ENCODE data around the gene ABHD12B. TPM values are rescaled to one million over a fixed set of nuclear protein-coding genes. Genes with fewer than 3 reads are reported as not detected.

The ABHD12B gene
- total and polyA plus RNA-seq, 5 experiments from 2014 or later: not detected

DNA sequence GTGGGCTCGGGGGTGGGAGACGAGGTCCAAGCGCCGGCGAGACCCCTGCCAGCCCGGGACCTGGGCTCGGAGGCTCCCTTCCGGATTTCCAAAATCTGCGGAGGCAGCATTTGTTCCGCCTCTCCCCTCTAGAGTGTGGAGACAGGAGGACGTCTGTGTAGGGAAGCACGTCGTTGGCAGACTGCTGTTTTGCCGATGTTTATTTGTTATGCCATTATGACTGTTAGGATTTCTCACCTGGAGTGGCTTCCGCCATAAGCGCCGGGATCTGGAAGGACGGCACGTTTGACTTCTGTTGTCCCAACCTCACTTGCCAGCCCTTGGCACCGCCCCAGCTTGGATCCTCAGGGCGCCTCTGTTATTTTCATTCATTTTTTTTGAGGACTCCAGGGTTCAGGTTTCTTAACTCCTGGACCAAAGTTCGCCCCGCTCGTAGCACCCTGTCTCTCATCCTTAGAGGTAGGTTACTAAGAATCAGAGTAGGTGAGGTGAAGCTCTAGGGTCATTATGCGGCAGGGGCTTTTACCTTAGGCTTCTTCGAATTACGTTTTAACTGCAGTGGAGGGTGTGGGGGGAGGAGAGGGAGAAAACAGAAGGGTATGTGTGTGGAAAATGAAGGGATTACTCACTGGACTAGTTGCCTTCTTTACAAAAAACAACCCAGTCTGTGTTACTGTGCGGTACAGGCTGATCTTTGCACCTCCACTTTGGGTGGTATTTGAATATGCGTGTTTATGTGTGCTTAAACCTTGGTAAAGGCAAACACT is 73.0 kb downstream of the ABHD12B start:
- H3K36me3 Mint-ChIP-seq: peaks cover 0 to 12% (median 3%) of the 10 kb centered on the region in 3 donors
- peak overlapping the region; percentile 79 to 90 (median 88) for H3K4me3 Mint-ChIP-seq
- peaks cover 21 to 34% (median 29%) of the 10 kb centered on the region in 5 donors for H3K27me3 Mint-ChIP-seq
- DNase-seq (peak in 2 of 10 donors; percentile 2 to 6), ATAC-seq (peak; percentile 47 to 48)
- peak overlapping the region in 7 of 10 donors; percentile 11 to 79 (median 60) for H3K27ac Mint-ChIP-seq
- H3K9me3 Mint-ChIP-seq: peaks cover 0 to 5% (median 0%) of the 10 kb centered on the region in 9 donors
- POLR2A ChIA-PET: interaction anchor here (0.7 kb wide), 1 partner anchor 149 kb away, joined by 3 read pairs; no protein-coding TSS in a partner anchor
- H3K4me1 Mint-ChIP-seq: peaks cover 6 to 16% (median 14%) of the 10 kb centered on the region in 4 donors

- DNase-seq (no peak), ATAC-seq (no peak)
- peaks cover 0 to 5% (median 0%) of the 10 kb centered on the region in 9 donors for H3K9me3 Mint-ChIP-seq
- H3K27me3 Mint-ChIP-seq: peaks cover 14 to 26% (median 19%) of the 10 kb centered on the region in 5 donors
- no peak overlapping the region for H3K27ac Mint-ChIP-seq
- no peak overlapping the region for H3K4me3 Mint-ChIP-seq
- peaks cover 0 to 6% (median 3%) of the 10 kb centered on the region in 3 donors for H3K36me3 Mint-ChIP-seq
- POLR2A ChIA-PET: no interaction called here
- peaks cover 6 to 16% (median 14%) of the 10 kb centered on the region in 4 donors for H3K4me1 Mint-ChIP-seq
Observed at GRCh38 chr14:50946234-50946935, 74.5 kb downstream of the ABHD12B start.

GRCh38 chr14:50947446-50947845 is 75.6 kb downstream of the ABHD12B start:
- DNase-seq: no peak

GRCh38 chr14:50948205-50948604 is 76.4 kb downstream of the ABHD12B start:
- peaks cover 5 to 16% (median 10%) of the 10 kb centered on the region in 5 donors for H3K27me3 Mint-ChIP-seq
- no peak overlapping the region for H3K27ac Mint-ChIP-seq
- peaks cover 4 to 13% (median 12%) of the 10 kb centered on the region in 4 donors for H3K4me1 Mint-ChIP-seq
- DNase-seq (no peak), ATAC-seq (no peak)
- POLR2A ChIA-PET: no interaction called here
- H3K4me3 Mint-ChIP-seq: no peak overlapping the region
- peaks cover 0 to 4% (median 0%) of the 10 kb centered on the region in 9 donors for H3K9me3 Mint-ChIP-seq
- H3K36me3 Mint-ChIP-seq: peaks cover 0 to under 1% (median 0%) of the 10 kb centered on the region in 3 donors

More at GRCh38 chr14:50947446-50947845, 75.6 kb downstream of the ABHD12B start:
- POLR2A ChIA-PET: no interaction called here
- Mint-ChIP-seq H3K4me3 (no peak overlapping the region), H3K36me3 (peaks cover 0 to 3% (median 0%) of the 10 kb centered on the region in 3 donors), H3K9me3 (peaks cover 0 to 4% (median 0%) of the 10 kb centered on the region in 9 donors), H3K27me3 (peaks cover 10 to 22% (median 13%) of the 10 kb centered on the region in 5 donors), H3K27ac (no peak overlapping the region), H3K4me1 (peaks cover 6 to 16% (median 14%) of the 10 kb centered on the region in 4 donors)
- no peak for ATAC-seq

DNA sequence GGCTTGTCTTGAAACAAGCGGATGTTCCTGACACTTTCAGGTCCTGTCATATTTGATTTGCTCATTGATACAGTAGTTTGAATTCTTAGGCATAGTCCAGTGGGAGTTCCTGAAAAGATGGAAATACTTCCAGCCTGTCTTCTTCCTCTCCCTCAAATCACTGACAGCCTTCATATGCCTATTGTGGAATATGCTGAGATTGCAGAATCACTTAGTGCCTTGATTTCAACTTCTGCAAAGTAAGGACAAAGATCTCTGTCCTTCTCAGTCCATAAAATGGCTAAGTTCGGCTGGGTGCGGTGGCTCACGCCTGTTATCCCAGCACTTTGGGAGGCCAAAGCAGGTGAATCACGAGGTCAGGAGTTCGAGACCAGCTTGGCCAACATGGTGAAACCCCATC is 79.2 kb downstream of the ABHD12B start:
- no peak overlapping the region for H3K27ac Mint-ChIP-seq

GRCh38 chr14:50953502-50953901 is 81.6 kb downstream of the ABHD12B start:
- H3K36me3 Mint-ChIP-seq: no peaks in the 10 kb centered on the region
- H3K9me3 Mint-ChIP-seq: peaks cover 0 to 2% (median 0%) of the 10 kb centered on the region in 9 donors
- DNase-seq (no peak), ATAC-seq (no peak)
- POLR2A ChIA-PET: no interaction called here
- no peaks in the 10 kb centered on the region for H3K4me1 Mint-ChIP-seq
- peaks cover 0 to 1% (median 0%) of the 10 kb centered on the region in 5 donors for H3K27me3 Mint-ChIP-seq
- no peak overlapping the region for H3K4me3 Mint-ChIP-seq
- H3K27ac Mint-ChIP-seq: no peak overlapping the region

More for the DNA sequence above, 79.2 kb downstream of the ABHD12B start:
- H3K27me3 Mint-ChIP-seq: peaks cover 0 to 1% (median 0%) of the 10 kb centered on the region in 5 donors
- no peak overlapping the region for H3K4me3 Mint-ChIP-seq
- H3K36me3 Mint-ChIP-seq: no peaks in the 10 kb centered on the region
- no peaks in the 10 kb centered on the region for H3K4me1 Mint-ChIP-seq
- ATAC-seq: no peak
- no peak for DNase-seq
- H3K9me3 Mint-ChIP-seq: peaks cover 0 to 4% (median 0%) of the 10 kb centered on the region in 9 donors
- POLR2A ChIA-PET: no interaction called here

Other genes starting within 250 kb of the ABHD12B start
- gene SAV1, start 203.7 kb upstream of the ABHD12B start, total RNA-seq: 10 to 100 TPM; 10.5 to 11.0 TPM
- gene SAV1, start 203.7 kb upstream of the ABHD12B start, polyA plus RNA-seq: 1 to 10 TPM; 5.7 to 7.2 (median 5.8) TPM
- 100 to 1,000 TPM; 124 to 137 TPM for gene NIN, start 40.9 kb upstream of the ABHD12B start, total RNA-seq
- 10 to 100 TPM; 37.1 to 60.2 (median 42.7) TPM for gene NIN, start 40.9 kb upstream of the ABHD12B start, polyA plus RNA-seq
- under 1 TPM; 0.33 to 0.39 TPM for gene PYGL, start 72.4 kb downstream of the ABHD12B start, total RNA-seq
- under 1 TPM in 2 of 3 donors, not detected in 1; 0.06 to 0.10 TPM for gene PYGL, start 72.4 kb downstream of the ABHD12B start, polyA plus RNA-seq
- gene TRIM9, start 223.1 kb downstream of the ABHD12B start, total RNA-seq: 1 to 10 TPM; 2.2 to 2.8 TPM
- gene TRIM9, start 223.1 kb downstream of the ABHD12B start, polyA plus RNA-seq: under 1 TPM in 2 of 3 donors, not detected in 1; 0.10 to 0.43 TPM